GM21717 (cell line): Measurements from ENCODE around the gene PODNL1.
"Not testable (repeated sequence)": the region's sequence is repeated elsewhere in the genome, so short reads cannot be mapped to it uniquely, and the experiment has no call there.

ENCODE experiments used
- ATAC-seq: cut with Tn5 transposase; IDR thresholded peaks from one replicate; pipeline ENCODE4 v1.9.1; 2021; ENCODE audit warnings: mild to moderate bottlenecking, moderate library complexity; ENCODE audit not compliant: unreplicated experiment

The PODNL1 gene

GRCh38 chr19:13929340-13929739 is 8.9 kb downstream of the PODNL1 start:
- no peak for ATAC-seq

- no peak for ATAC-seq
Measured at GRCh38 chr19:13926715-13927114, 11.5 kb downstream of the PODNL1 start.

- ATAC-seq: no peak
Measured at GRCh38 chr19:13926010-13926409, 12.2 kb downstream of the PODNL1 start.

- no peak for ATAC-seq
Measured at GRCh38 chr19:13923194-13923987, 14.8 kb downstream of the PODNL1 start.

GRCh38 chr19:13922118-13922517 is 16.1 kb downstream of the PODNL1 start:
- not testable (repeated sequence) for ATAC-seq

- ATAC-seq: no peak
Measured at GRCh38 chr19:13920940-13921747, 17.1 kb downstream of the PODNL1 start.

- ATAC-seq: no peak
Measured at GRCh38 chr19:13920524-13920923, 17.7 kb downstream of the PODNL1 start.

GRCh38 chr19:13918726-13919411 is 19.3 kb downstream of the PODNL1 start:
- ATAC-seq: no peak

GRCh38 chr19:13917888-13918406 is 20.3 kb downstream of the PODNL1 start:
- no peak for ATAC-seq

- no peak for ATAC-seq
Measured at GRCh38 chr19:13914777-13915176, 23.4 kb downstream of the PODNL1 start.

- ATAC-seq: no peak
Measured at GRCh38 chr19:13913352-13913751, 24.9 kb downstream of the PODNL1 start.

GRCh38 chr19:13909430-13909829 is 28.8 kb downstream of the PODNL1 start:
- no peak for ATAC-seq

GRCh38 chr19:13908674-13909073 is 29.5 kb downstream of the PODNL1 start:
- no peak for ATAC-seq

GRCh38 chr19:13906910-13907309 is 31.3 kb downstream of the PODNL1 start:
- no peak for ATAC-seq

GRCh38 chr19:13906521-13906904 is 31.7 kb downstream of the PODNL1 start:
- ATAC-seq: no peak

- ATAC-seq: peak; percentile 81
Measured at GRCh38 chr19:13905634-13906520, 32.3 kb downstream of the PODNL1 start, which contains the start of the genes BRME1 and CC2D1A. Gene BRME1, minus strand, starts transcription at chr19:13906117. Its CDS starts 1,225 bp downstream, at chr19:13904892. Gene CC2D1A, plus strand, starts transcription at chr19:13906201. Its CDS starts 241 bp downstream, at chr19:13906442.

GRCh38 chr19:13902993-13903555 is 35.1 kb downstream of the PODNL1 start:
- no peak for ATAC-seq

GRCh38 chr19:13899912-13900584 is 38.2 kb downstream of the PODNL1 start:
- ATAC-seq: no peak

- ATAC-seq: no peak
Measured at GRCh38 chr19:13899393-13899792, 38.8 kb downstream of the PODNL1 start.
